ENCODE measurements around the gene HLA-A. TPM values are rescaled to one million over a fixed set of nuclear protein-coding genes. Genes with fewer than 3 reads are reported as not detected.

HLA-A gene
- total and polyA plus RNA-seq, 2 of the 13 experiments (the other 11 are each of a cell fraction or from before 2014, with no cell fraction given), result 345 to 527 TPM

DNA sequence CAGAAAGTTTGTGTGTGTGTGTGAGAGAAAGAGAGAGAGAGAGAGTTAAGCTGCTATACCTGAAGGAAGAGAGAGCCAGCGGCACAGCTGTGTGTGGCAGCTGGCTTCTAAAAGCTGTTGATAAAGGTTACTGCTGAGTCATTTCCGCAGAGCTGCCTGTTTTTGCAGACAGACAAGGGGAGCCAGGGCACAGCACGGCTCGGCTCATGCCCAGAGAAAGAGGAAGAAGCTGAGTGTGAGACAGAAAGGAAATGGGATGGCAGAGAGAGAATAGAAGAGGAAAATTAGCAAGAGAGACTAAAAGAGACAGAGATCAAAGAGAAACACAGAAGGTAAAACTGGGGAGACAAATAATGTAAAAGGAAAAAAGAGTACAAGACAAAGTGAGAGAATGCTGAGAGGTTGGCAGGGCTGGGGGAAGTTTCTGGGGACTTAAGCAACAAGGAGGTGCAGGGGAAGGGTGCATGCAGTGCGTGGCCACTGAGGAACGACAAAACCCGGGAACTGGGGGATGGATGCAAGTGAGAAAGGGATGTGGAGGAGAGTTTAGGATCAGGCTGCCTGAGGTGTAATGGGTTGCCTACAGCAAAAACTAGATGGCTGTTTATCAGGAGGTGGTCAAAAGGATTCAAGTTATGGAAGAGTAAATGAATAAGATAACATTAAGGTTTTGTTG is 22.7 kb downstream of the HLA-A start (continued):
- TF ChIP-seq ZNF772 (CRISPR knock-in tag; IDR thresholded peaks at IDR 0.05) (peak; percentile 86), ZNF407 (CRISPR knock-in tag; IDR thresholded peaks at IDR 0.05; ENCODE audit: not compliant biosample characterization) (no peak), ZNF367 (CRISPR knock-in tag; IDR thresholded peaks at IDR 0.05; ENCODE audit: borderline replicate concordance) (no peak), ZNF777 (CRISPR knock-in tag; IDR thresholded peaks at IDR 0.05) (peak; percentile 48), ZFP41 (CRISPR knock-in tag; IDR thresholded peaks at IDR 0.05; ENCODE audit: borderline replicate concordance) (no peak), EP300 (IDR thresholded peaks at IDR 0.05; ENCODE audit: low read depth in 2 of 2, low read length in 2 of 2) (peak in 1 of 2 experiments; percentile 85; a peak in 2 of 4 replicates), EP300 (CRISPR knock-in tag; IDR thresholded peaks at IDR 0.05; ENCODE audit: borderline replicate concordance) (peak; percentile 79), MZF1 (CRISPR knock-in tag; IDR thresholded peaks at IDR 0.05; ENCODE audit: borderline replicate concordance) (no peak), ZNF576 (CRISPR knock-in tag; IDR thresholded peaks at IDR 0.05) (no peak), CEBPG (CRISPR knock-in tag; IDR thresholded peaks at IDR 0.05) (peak; percentile 52; the same call in 1 of the 2 replicates), ZBTB7A (CRISPR knock-in tag; IDR thresholded peaks at IDR 0.05) (no peak), ZNF256 (CRISPR knock-in tag; conservative IDR thresholded peaks at IDR 0.05) (no peak), NFIC (IDR thresholded peaks at IDR 0.05; ENCODE audit: low read length) (no peak; the same call in 1 of the 2 replicates), JDP2 (CRISPR knock-in tag; IDR thresholded peaks at IDR 0.05; ENCODE audit: borderline replicate concordance) (no peak), ZNF17 (CRISPR knock-in tag; IDR thresholded peaks at IDR 0.05) (no peak), ETV6 (CRISPR knock-in tag; conservative IDR thresholded peaks at IDR 0.05) (peak; percentile 85; the same call in 1 of the 2 replicates), HOMEZ (CRISPR knock-in tag; IDR thresholded peaks at IDR 0.05; ENCODE audit: low read depth) (peak; percentile 90)
- TF ChIP-seq, protein P1, sequence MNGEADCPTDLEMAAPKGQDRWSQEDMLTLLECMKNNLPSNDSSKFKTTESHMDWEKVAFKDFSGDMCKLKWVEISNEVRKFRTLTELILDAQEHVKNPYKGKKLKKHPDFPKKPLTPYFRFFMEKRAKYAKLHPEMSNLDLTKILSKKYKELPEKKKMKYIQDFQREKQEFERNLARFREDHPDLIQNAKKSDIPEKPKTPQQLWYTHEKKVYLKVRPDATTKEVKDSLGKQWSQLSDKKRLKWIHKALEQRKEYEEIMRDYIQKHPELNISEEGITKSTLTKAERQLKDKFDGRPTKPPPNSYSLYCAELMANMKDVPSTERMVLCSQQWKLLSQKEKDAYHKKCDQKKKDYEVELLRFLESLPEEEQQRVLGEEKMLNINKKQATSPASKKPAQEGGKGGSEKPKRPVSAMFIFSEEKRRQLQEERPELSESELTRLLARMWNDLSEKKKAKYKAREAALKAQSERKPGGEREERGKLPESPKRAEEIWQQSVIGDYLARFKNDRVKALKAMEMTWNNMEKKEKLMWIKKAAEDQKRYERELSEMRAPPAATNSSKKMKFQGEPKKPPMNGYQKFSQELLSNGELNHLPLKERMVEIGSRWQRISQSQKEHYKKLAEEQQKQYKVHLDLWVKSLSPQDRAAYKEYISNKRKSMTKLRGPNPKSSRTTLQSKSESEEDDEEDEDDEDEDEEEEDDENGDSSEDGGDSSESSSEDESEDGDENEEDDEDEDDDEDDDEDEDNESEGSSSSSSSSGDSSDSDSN (CRISPR knock-in tag; IDR thresholded peaks at IDR 0.05), result peak; percentile 48; the same call in 1 of the 2 replicates

Measured in HepG2 (cell line).